K562 (cell line): Measurements from ENCODE around the gene COL5A1. TPM values are rescaled to one million over a fixed set of nuclear protein-coding genes. Genes with fewer than 3 reads are reported as not detected.

ENCODE experiments used
- ATAC-seq: fragments of 200-7000 bp; cut with Tn5 transposase; 3 replicates; pipeline ENCODE4 v1.9.1; 2020; ENCODE audit warnings: moderate library complexity
- BruUV-seq: library from RNA; stranded (reverse); fragments of 400-500 nt; replicated peaks from 2 replicates; lab custom pipeline; 2021; lab: Mats Ljungman, UMichigan
- CTCF ChIA-PET: fragments of 300-600 bp; formaldehyde crosslinking; extraction: SDS; loops from one replicate; lab custom pipeline; 2021; ENCODE audit warnings: low intra/inter-chr PET ratio; lab: Yijun Ruan, JAX
- POLR2A ChIA-PET: fragments of 300-600, 350-650 bp; sonication (Branson Sonifier 250); formaldehyde crosslinking; extraction: SDS; loops from one replicate; lab custom pipeline; 2021; ENCODE audit warnings: antibody characterized with exemption, inconsistent platforms; lab: Yijun Ruan, JAX
- DNase-seq, 4 experiments: peaks; one replicate each; pipeline versions ENCODE4 v3.0.0 to v3.0.0-alpha.2; 2011 to 2018; ENCODE audit warnings: low spot score in 3 of 4, mixed read lengths in 3 of 4; ENCODE audit errors: extremely low read depth in 1 of 4
- FAIRE-seq: peaks from 2 replicates; lab custom pipeline; 2011; peaks lifted over from hg19 to GRCh38; lab: Jason Lieb, UNC
- H2AFZ ChIP-seq: 2 replicates; pipeline ENCODE4 v1.6.0; 2011; ENCODE audit warnings: low read depth, low read length, control low read depth, inconsistent platforms
- H3K27ac ChIP-seq: fragments of 200-600 bp; 3 replicates; pipeline ENCODE4 v1.8.0; 2011; ENCODE audit warnings: low read depth, mild to moderate bottlenecking, control low read depth, inconsistent platforms, low read length, moderate library complexity, mixed read lengths; ENCODE audit errors: extremely low read depth
- H3K27me3 ChIP-seq, 2 experiments: fragments of 300-600 bp in 1 of 2; 2 replicates in 1 of 2; 3 replicates in 1 of 2; pipeline versions ENCODE4 v1.6.0 to v1.8.0; 2011; ENCODE audit warnings: inconsistent platforms in 2 of 2, low read length in 2 of 2, mild to moderate bottlenecking in 1 of 2, mixed read lengths in 1 of 2, moderate library complexity in 1 of 2; ENCODE audit not compliant: control insufficient read depth in 2 of 2, insufficient read depth in 2 of 2
- H3K36me3 ChIP-seq: fragments of 300-600 bp; 3 replicates; pipeline ENCODE4 v1.8.0; 2011; ENCODE audit warnings: mild to moderate bottlenecking, low read length, inconsistent platforms; ENCODE audit not compliant: control insufficient read depth, insufficient read depth
- H3K4me1 ChIP-seq, 2 experiments: fragments of 200-600 bp in 1 of 2; replicated peaks in 1 of 2; 2 replicates in 1 of 2; 3 replicates in 1 of 2; pipeline versions ENCODE4 v1.5.1 to v1.8.0; 2011; ENCODE audit warnings: inconsistent platforms in 2 of 2, low read length in 2 of 2, mild to moderate bottlenecking in 1 of 2, mixed read lengths in 1 of 2, moderate library complexity in 1 of 2; ENCODE audit not compliant: control insufficient read depth in 2 of 2, insufficient read depth in 2 of 2
- H3K4me2 ChIP-seq: 2 replicates; pipeline ENCODE4 v1.6.1; 2011; ENCODE audit warnings: low read length, control low read depth, inconsistent platforms, mixed read lengths; ENCODE audit not compliant: insufficient read depth
- H3K4me3 ChIP-seq: fragments of 200-600 bp; sonication (generic), shearing (Covaris generic); 2 replicates; pipeline ENCODE4 v1.5.1; 2016; ENCODE audit warnings: control low read depth, inconsistent platforms
- H3K79me2 ChIP-seq: fragments of 200-600 bp; 3 replicates; pipeline ENCODE4 v1.8.0; 2011; ENCODE audit warnings: low read length, inconsistent platforms; ENCODE audit not compliant: control insufficient read depth, insufficient read depth
- H3K9ac ChIP-seq, 2 experiments: 2 replicates each; pipeline versions ENCODE4 v1.6.0 to v1.6.1; 2011; ENCODE audit warnings: low read depth in 2 of 2, low read length in 2 of 2, control low read depth in 1 of 2, inconsistent platforms in 1 of 2, mild to moderate bottlenecking in 1 of 2, mixed read lengths in 1 of 2; ENCODE audit not compliant: insufficient read depth in 1 of 2
- H3K9me1 ChIP-seq: one replicate; pipeline ENCODE4 v1.6.0; 2011; ENCODE audit warnings: inconsistent platforms, mild to moderate bottlenecking, low read length, moderate library complexity; ENCODE audit not compliant: control insufficient read depth, insufficient read depth
- H3K9me3 ChIP-seq: replicated peaks from 2 replicates; pipeline ENCODE4 v1.5.1; 2011; ENCODE audit warnings: low read depth, low read length, inconsistent platforms; ENCODE audit not compliant: control insufficient read depth, insufficient read depth
- H4K20me1 ChIP-seq: replicated peaks from 2 replicates; pipeline ENCODE4 v1.6.1; 2011; ENCODE audit warnings: low read length, inconsistent platforms, mixed read lengths; ENCODE audit not compliant: control insufficient read depth, insufficient read depth
- ETV5 ChIP-seq: sonication (generic); formaldehyde crosslinking; IDR thresholded peaks from 2 replicates; pipeline ENCODE4 v1.4.0; 2020; ENCODE audit warnings: low read depth, mild to moderate bottlenecking, missing genetic modification reagents
- FOSL1 ChIP-seq: fragments of 200-800 bp; sonication (Bioruptor generic); conservative IDR thresholded peaks from 2 replicates; pipeline ENCODE4 v1.6.1; 2016; ENCODE audit warnings: missing genetic modification characterization, missing compliant biosample characterization
- MBD2 ChIP-seq: sonication (generic); IDR thresholded peaks from 2 replicates; pipeline ENCODE4 v1.6.1; 2016; ENCODE audit warnings: low read depth, borderline replicate concordance
- MTA3 ChIP-seq: fragments of 450-650 bp; formaldehyde crosslinking; IDR thresholded peaks from 2 replicates; pipeline ENCODE4 v1.6.1; 2017; ENCODE audit warnings: mild to moderate bottlenecking, borderline replicate concordance
- NCOA6 ChIP-seq: fragments of 450-650 bp; IDR thresholded peaks from 2 replicates; pipeline ENCODE4 v1.6.1; 2017; ENCODE audit warnings: mild to moderate bottlenecking
- SUPT5H ChIP-seq: fragments of 450-650 bp; IDR thresholded peaks from 2 replicates; pipeline ENCODE4 v1.6.1; 2016
- TCFL5 ChIP-seq: fragments of 250-450 bp; sonication (Bioruptor Pico); conservative IDR thresholded peaks from 2 replicates; pipeline ENCODE4 v1.6.1; 2021; ENCODE audit warnings: mild to moderate bottlenecking, moderate library complexity, matching md5 sums
- ZC3H11A ChIP-seq: IDR thresholded peaks from 2 replicates; pipeline ENCODE4 v1.6.1; 2012; ENCODE audit warnings: low read depth, low read length, improper control_type of control experiment
- ZFP1 ChIP-seq: fragments of 450-650 bp; formaldehyde crosslinking; IDR thresholded peaks from 2 replicates; pipeline ENCODE4 v1.4.0; 2020; ENCODE audit warnings: mild to moderate bottlenecking, mixed read lengths
- WGBS: fragments of 100-300 bp; shearing (Covaris generic); methylation state at CpG from one replicate; pipeline ENCODE4 v1.1.6; 2016; ENCODE audit warnings: low coverage, mixed read lengths; ENCODE audit not compliant: insufficient coverage; ENCODE audit errors: missing lambda C conversion rate; 5-methylcytosine and 5-hydroxymethylcytosine counted together
- in situ Hi-C: fragments of 300-500 bp; cut with MboI; formaldehyde crosslinking; loops from 4 replicates; pipeline ENCODE4 v1.15.0; 2018; ENCODE audit warnings: inconsistent platforms, mixed read lengths
- intact Hi-C: fragments of 100-400 bp; cut with micrococcal nuclease; formaldehyde crosslinking; loops from 2 replicates; pipeline ENCODE4 v1.14.2; 2022
- polyA plus RNA-seq, 8 experiments: library from polyadenylated mRNA; depleted of rRNA in 4 of 8; stranded (reverse) in 5 of 8; unstranded in 3 of 8; fragments of >200 nt; fragmentation: Nextera tagmentation in 2 of 8; fragmentation: Illumina TruSeq in 1 of 8; extraction: Ambion mirVana in 2 of 8; extraction: Trizol in 1 of 8; gene quantifications; 2 replicates each; pipeline versions ENCODE4 v1.2.1 to v1.2.3, GENCODE V29; 2011 to 2014; ENCODE audit warnings: inconsistent platforms in 1 of 8, missing spikeins in 1 of 8
- total RNA-seq, 7 experiments: library from RNA; depleted of rRNA in 6 of 7; stranded (reverse); fragments of >200 nt in 6 of 7; fragmentation: Illumina TruSeq in 2 of 7; extraction: Trizol in 2 of 7; gene quantifications; 2 replicates each; pipeline versions ENCODE4 v1.2.1 to v1.2.3, GENCODE V29; 2011 to 2021; ENCODE audit warnings: low replicate concordance in 1 of 7
- TF ChIP-seq, protein P1 (sequence below): fragments of 450-650 bp; IDR thresholded peaks from 2 replicates; pipeline ENCODE4 v1.7.1; 2018; ENCODE audit warnings: mild to moderate bottlenecking, low read depth; ENCODE audit not compliant: partially characterized antibody
- TF ChIP-seq, protein P2 (sequence below): fragments of 250-450 bp; sonication (Bioruptor Pico); IDR thresholded peaks from 2 replicates; pipeline ENCODE4 v1.5.0; 2021; ENCODE audit warnings: mild to moderate bottlenecking, moderate library complexity
- TF ChIP-seq, protein P3 (sequence below): fragments of 450-650 bp; IDR thresholded peaks from 2 replicates; pipeline ENCODE4 v1.6.1; 2017; ENCODE audit warnings: antibody characterized with exemption

The COL5A1 gene
- total and polyA plus RNA-seq, 9 of the 15 experiments (the other 6 are each of a cell fraction or from before 2014, with no cell fraction given): under 0.01 to 0.13 (median 0.04) TPM; not detected in 6

DNA sequence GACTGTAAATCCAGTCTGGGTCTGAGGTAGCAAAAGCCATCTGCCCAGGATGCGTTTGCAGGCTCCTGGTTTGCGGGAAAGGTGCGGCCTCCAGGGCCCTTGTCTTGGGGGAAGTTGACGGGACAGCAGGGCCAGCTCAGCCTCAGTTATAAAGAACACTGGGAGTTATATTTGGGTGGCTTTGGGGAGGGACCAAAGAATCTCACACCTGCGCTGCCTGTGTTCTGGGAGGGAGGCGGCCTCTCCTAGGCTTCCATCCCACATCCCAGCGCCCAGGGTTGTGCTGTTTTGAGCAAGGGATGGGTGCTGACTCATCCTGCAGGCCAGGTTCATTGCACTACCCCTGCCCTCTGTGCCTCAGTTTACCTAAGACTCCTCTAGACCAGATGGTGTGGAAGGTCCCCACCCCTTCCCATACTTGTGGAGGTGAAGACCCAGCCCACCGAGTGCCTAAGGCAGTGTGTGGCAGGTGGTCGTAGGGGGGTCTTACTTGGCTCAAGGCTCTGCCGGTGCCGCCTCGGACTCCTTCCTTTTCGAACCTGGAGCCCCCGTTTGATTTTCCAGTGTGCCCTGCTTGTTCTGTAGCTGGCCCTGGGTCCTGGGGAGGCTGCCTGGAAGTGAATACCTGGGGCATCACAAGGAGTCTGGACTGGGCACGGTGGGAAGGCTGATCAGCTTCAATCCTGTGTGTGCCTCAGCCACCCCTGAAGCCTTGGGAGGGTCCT is 199.7 kb downstream of the COL5A1 start:
- 4% methylated on average over 15 of the region's 15 CpGs for WGBS
- CTCF ChIA-PET: no interaction called here
- POLR2A ChIA-PET: interaction anchor here (1.1 kb wide), 1 partner anchor 8 kb away, joined by 3 read pairs; no protein-coding TSS in a partner anchor
- Histone ChIP-seq H3K27me3 (peaks cover 6 to 73% of the 10 kb centered on the region in 2 experiments; a peak in 4 of 5 replicates), H4K20me1 (peaks cover 12% of the 10 kb centered on the region), H3K9ac (no peak overlapping the region), H3K4me1 (peaks cover 0 to 7% of the 10 kb centered on the region in 2 experiments; a peak in 1 of 5 replicates), H3K9me1 (no peaks in the 10 kb centered on the region), H3K79me2 (no peaks in the 10 kb centered on the region), H3K27ac (no peak overlapping the region), H3K4me2 (no peak overlapping the region), H3K36me3 (no peaks in the 10 kb centered on the region), H3K9me3 (no peaks in the 10 kb centered on the region), H2AFZ (no peak overlapping the region), H3K4me3 (no peak overlapping the region)
- no TSS peak for BruUV-seq
- intact Hi-C loops: no loop called here
- in situ Hi-C loops: no loop called here
- DNase-seq (no peak), FAIRE-seq (no peak), ATAC-seq (no peak)
- no peak for TF ChIP-seq TCFL5 (CRISPR knock-in tag)
- no peak for TF ChIP-seq NCOA6
- no peak for TF ChIP-seq ZFP1
- no peak for TF ChIP-seq SUPT5H
- TF ChIP-seq MBD2: no peak
- no peak for TF ChIP-seq ETV5
- TF ChIP-seq, protein P1, sequence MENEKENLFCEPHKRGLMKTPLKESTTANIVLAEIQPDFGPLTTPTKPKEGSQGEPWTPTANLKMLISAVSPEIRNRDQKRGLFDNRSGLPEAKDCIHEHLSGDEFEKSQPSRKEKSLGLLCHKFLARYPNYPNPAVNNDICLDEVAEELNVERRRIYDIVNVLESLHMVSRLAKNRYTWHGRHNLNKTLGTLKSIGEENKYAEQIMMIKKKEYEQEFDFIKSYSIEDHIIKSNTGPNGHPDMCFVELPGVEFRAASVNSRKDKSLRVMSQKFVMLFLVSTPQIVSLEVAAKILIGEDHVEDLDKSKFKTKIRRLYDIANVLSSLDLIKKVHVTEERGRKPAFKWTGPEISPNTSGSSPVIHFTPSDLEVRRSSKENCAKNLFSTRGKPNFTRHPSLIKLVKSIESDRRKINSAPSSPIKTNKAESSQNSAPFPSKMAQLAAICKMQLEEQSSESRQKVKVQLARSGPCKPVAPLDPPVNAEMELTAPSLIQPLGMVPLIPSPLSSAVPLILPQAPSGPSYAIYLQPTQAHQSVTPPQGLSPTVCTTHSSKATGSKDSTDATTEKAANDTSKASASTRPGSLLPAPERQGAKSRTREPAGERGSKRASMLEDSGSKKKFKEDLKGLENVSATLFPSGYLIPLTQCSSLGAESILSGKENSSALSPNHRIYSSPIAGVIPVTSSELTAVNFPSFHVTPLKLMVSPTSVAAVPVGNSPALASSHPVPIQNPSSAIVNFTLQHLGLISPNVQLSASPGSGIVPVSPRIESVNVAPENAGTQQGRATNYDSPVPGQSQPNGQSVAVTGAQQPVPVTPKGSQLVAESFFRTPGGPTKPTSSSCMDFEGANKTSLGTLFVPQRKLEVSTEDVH: no peak
- TF ChIP-seq MTA3: no peak
- TF ChIP-seq, protein P2, sequence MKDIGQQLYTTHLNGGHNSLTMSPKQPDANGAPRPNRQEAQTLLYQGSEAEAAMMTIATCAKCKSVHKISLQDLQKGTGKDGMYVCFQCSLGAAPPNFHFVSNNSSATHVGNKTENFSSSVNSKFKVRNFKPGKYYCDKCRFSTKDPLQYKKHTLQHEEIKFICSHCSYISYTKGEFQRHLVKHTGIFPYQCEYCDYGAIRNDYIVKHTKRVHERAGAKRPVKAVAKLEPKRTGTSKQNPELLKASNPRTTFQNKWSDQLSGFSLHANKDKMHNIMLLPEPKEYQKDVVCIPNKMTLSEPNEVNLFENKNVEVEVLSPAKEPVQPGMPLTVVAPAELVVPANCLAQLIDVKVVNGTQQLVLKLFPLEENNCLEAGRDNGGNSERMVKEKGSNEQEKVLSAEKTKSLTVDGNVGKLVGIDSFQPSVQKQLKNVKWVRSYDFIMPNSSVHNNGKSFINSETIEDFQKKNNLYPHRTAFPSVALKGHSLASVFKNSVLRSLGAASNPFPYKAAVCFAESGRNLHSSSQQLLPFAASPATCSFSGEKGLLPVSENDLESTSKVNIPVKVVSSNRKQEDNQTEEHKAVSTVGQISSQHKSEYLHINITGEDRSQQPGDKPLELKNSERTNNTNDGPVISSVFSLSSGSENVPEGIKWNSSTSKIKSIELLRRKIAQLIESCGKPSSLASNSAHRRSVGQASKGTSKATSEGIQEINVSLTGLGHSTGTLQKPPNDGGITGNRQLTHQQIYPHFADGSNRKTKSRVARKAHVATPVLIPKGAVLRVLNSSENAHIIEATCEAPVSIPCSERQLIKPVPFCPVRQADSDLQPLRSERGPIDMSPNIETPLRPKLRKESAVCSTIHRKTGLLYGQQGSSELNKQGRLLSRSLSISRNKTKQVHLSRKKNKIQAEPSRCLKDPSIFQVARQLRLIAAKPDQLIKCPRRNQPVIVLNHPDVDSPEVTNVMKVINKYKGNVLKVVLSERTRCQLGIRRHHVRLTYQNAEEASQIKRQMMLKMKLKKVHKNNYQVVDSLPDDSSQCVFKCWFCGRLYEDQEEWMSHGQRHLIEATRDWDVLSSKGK (CRISPR knock-in tag): no peak
- TF ChIP-seq ZC3H11A: no peak
- no peak for TF ChIP-seq FOSL1 (tag)
- TF ChIP-seq, protein P3, sequence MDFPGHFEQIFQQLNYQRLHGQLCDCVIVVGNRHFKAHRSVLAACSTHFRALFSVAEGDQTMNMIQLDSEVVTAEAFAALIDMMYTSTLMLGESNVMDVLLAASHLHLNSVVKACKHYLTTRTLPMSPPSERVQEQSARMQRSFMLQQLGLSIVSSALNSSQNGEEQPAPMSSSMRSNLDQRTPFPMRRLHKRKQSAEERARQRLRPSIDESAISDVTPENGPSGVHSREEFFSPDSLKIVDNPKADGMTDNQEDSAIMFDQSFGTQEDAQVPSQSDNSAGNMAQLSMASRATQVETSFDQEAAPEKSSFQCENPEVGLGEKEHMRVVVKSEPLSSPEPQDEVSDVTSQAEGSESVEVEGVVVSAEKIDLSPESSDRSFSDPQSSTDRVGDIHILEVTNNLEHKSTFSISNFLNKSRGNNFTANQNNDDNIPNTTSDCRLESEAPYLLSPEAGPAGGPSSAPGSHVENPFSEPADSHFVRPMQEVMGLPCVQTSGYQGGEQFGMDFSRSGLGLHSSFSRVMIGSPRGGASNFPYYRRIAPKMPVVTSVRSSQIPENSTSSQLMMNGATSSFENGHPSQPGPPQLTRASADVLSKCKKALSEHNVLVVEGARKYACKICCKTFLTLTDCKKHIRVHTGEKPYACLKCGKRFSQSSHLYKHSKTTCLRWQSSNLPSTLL: no peak
